A549 (cell line): ENCODE measurements around the gene EVI5L. TPM values are rescaled to one million over a fixed set of nuclear protein-coding genes. Genes with fewer than 3 reads are reported as not detected.

Source experiments
- ATAC-seq, 2 experiments: fragments of 200-7000 bp in 1 of 2; fragments of >200 bp in 1 of 2; cut with Nextera tagmentation in 1 of 2; cut with Tn5 transposase in 1 of 2; 3 replicates each; pipeline versions ENCODE4 v1.8.0 to v1.9.1; 2018 to 2020; ENCODE audit warnings: mild to moderate bottlenecking in 1 of 2, moderate library complexity in 1 of 2
- CTCF ChIA-PET: fragments of 300-600 bp; sonication (Branson Sonifier 250); formaldehyde crosslinking; extraction: SDS; loops from one replicate; lab custom pipeline; 2021; ENCODE audit warnings: antibody characterized with exemption, inconsistent platforms; lab: Yijun Ruan, JAX
- POLR2A ChIA-PET: fragments of 350-600 bp; formaldehyde crosslinking; extraction: SDS; loops from one replicate; lab custom pipeline; 2021; ENCODE audit warnings: antibody characterized with exemption, inconsistent platforms; lab: Yijun Ruan, JAX
- DNase-seq, 2 experiments: peaks; one replicate each; pipeline versions ENCODE4 v3.0.0 to v3.0.0-alpha.2; 2011 to 2016; ENCODE audit warnings: low read depth in 1 of 2, low spot score in 1 of 2
- FAIRE-seq: peaks from 2 replicates; lab custom pipeline; 2011; peaks lifted over from hg19 to GRCh38; lab: Jason Lieb, UNC
- H3K27ac ChIP-seq, 2 experiments: fragments of >200 bp; sonication (Bioruptor Twin); formaldehyde crosslinking; 3 replicates each; pipeline ENCODE4 v1.5.1; 2016 to 2017
- H3K4me1 ChIP-seq: fragments of >200 bp; sonication (Bioruptor Twin); formaldehyde crosslinking; 3 replicates; pipeline ENCODE4 v1.6.1; 2016
- H3K4me2 ChIP-seq: fragments of >200 bp; sonication (Bioruptor Twin); formaldehyde crosslinking; 3 replicates; pipeline ENCODE4 v1.6.1; 2016
- H3K4me3 ChIP-seq: fragments of >200 bp; sonication (Bioruptor Twin); formaldehyde crosslinking; 3 replicates; pipeline ENCODE4 v1.5.1; 2016
- H3K9me3 ChIP-seq: fragments of >200 bp; sonication (Bioruptor Twin); formaldehyde crosslinking; 3 replicates; pipeline ENCODE4 v1.6.1; 2016
- CBX8 ChIP-seq: fragments of 200-600 bp; sonication (generic); IDR thresholded peaks from 2 replicates; pipeline ENCODE4 v1.6.1; 2016
- CEBPB ChIP-seq, 2 experiments: fragments of >200 bp in 1 of 2; sonication (Bioruptor Twin) in 1 of 2; formaldehyde crosslinking in 1 of 2; IDR thresholded peaks; 2 replicates each; pipeline ENCODE4 v1.6.1; 2012 to 2016
- CTCF ChIP-seq: fragments of >200 bp; sonication (Bioruptor Twin); formaldehyde crosslinking; IDR thresholded peaks from 3 replicates; pipeline ENCODE4 v1.5.1; 2016
- EHF ChIP-seq: fragments of 250-450 bp; sonication (Bioruptor Pico); IDR thresholded peaks from 2 replicates; pipeline ENCODE4 v1.5.0; 2020; ENCODE audit warnings: mild to moderate bottlenecking
- EHMT2 ChIP-seq: fragments of 200-600 bp; sonication (generic); IDR thresholded peaks from 2 replicates; pipeline ENCODE4 v1.6.1; 2016; ENCODE audit warnings: antibody characterized with exemption, low read depth, mild to moderate bottlenecking, moderate library complexity
- EP300 ChIP-seq, 2 experiments: fragments of >200 bp; sonication (Bioruptor Twin); formaldehyde crosslinking; IDR thresholded peaks; 2 replicates in 1 of 2; 3 replicates in 1 of 2; pipeline ENCODE4 v1.6.1; 2016 to 2017
- FOSL2 ChIP-seq, 2 experiments: fragments of 450-650 bp in 1 of 2; fragments of >200 bp in 1 of 2; sonication (Bioruptor Twin) in 1 of 2; formaldehyde crosslinking; IDR thresholded peaks; 2 replicates each; pipeline versions ENCODE4 v1.5.0 to v1.6.1; 2016 to 2020; ENCODE audit warnings: mild to moderate bottlenecking in 1 of 2, moderate library complexity in 1 of 2
- GATA3 ChIP-seq: IDR thresholded peaks from 2 replicates; pipeline ENCODE4 v1.6.1; 2012; ENCODE audit warnings: borderline replicate concordance
- HDAC2 ChIP-seq: fragments of 200-600 bp; sonication (generic); IDR thresholded peaks from 2 replicates; pipeline ENCODE4 v1.6.1; 2016
- HOXB13 ChIP-seq: fragments of 250-450 bp; sonication (Bioruptor Pico); IDR thresholded peaks from 2 replicates; pipeline ENCODE4 v1.5.0; 2020; ENCODE audit warnings: low read depth, mild to moderate bottlenecking, moderate library complexity
- MAFK ChIP-seq: fragments of 450-650 bp; IDR thresholded peaks from 2 replicates; pipeline ENCODE4 v1.6.1; 2014; ENCODE audit not compliant: partially characterized antibody
- NFE2L2 ChIP-seq: fragments of 150-350 bp; conservative IDR thresholded peaks from 2 replicates; pipeline ENCODE4 v1.6.1; 2014; ENCODE audit warnings: low read length
- PBX3 ChIP-seq: IDR thresholded peaks from 2 replicates; pipeline ENCODE4 v1.6.1; 2012
- POLR2A ChIP-seq: IDR thresholded peaks from 2 replicates; pipeline ENCODE4 v1.6.1; 2012; ENCODE audit warnings: mild to moderate bottlenecking, low read length
- RAD21 ChIP-seq, 2 experiments: fragments of >200 bp in 1 of 2; sonication (Bioruptor Twin) in 1 of 2; formaldehyde crosslinking in 1 of 2; IDR thresholded peaks in 1 of 2; conservative IDR thresholded peaks in 1 of 2; 2 replicates in 1 of 2; 3 replicates in 1 of 2; pipeline ENCODE4 v1.6.1; 2012 to 2018; ENCODE audit warnings: inconsistent platforms in 1 of 2
- RARB ChIP-seq: fragments of 250-450 bp; sonication (Bioruptor Pico); IDR thresholded peaks from 2 replicates; pipeline ENCODE4 v1.8.0; 2021; ENCODE audit warnings: mild to moderate bottlenecking, moderate library complexity
- TFCP2L1 ChIP-seq: fragments of 250-450 bp; sonication (Bioruptor Pico); IDR thresholded peaks from 2 replicates; pipeline ENCODE4 v1.5.0; 2021; ENCODE audit warnings: mild to moderate bottlenecking
- ZFP36 ChIP-seq: fragments of 450-650 bp; IDR thresholded peaks from 2 replicates; pipeline ENCODE4 v1.6.1; 2014; ENCODE audit warnings: borderline replicate concordance; ENCODE audit not compliant: partially characterized antibody
- ZNF302 ChIP-seq: fragments of 250-450 bp; sonication (Bioruptor Pico); IDR thresholded peaks from 2 replicates; pipeline ENCODE4 v1.9.0; 2021; ENCODE audit warnings: inconsistent platforms, mild to moderate bottlenecking, moderate library complexity
- WGBS: methylation state at CpG from one replicate; pipeline ENCODE4 v1.1.6; 2017; ENCODE audit errors: missing lambda C conversion rate; 5-methylcytosine and 5-hydroxymethylcytosine counted together
- polyA plus RNA-seq, 4 experiments: library from polyadenylated mRNA; depleted of rRNA in 3 of 4; stranded (reverse); fragments of >200 nt; fragmentation: RNase III in 1 of 4; extraction: RNeasy Plus Mini Kit Qiagen cat#74134 plus additional on column Dnase treatment in 1 of 4; gene quantifications; 2 replicates in 3 of 4; 3 replicates in 1 of 4; pipeline ENCODE4 v1.2.3, GENCODE V29; 2011 to 2017
- TF ChIP-seq, protein P1 (sequence below): fragments of 200-600 bp; sonication (generic); IDR thresholded peaks from 2 replicates; pipeline ENCODE4 v1.6.1; 2016; ENCODE audit warnings: antibody characterized with exemption, mild to moderate bottlenecking, moderate library complexity
- TF ChIP-seq, protein P2 (sequence below): fragments of >200 bp; sonication (Bioruptor Twin); formaldehyde crosslinking; IDR thresholded peaks from 3 replicates; pipeline ENCODE4 v1.6.1; 2016

Gene EVI5L
- polyA plus RNA-seq, 2 of the 4 experiments (the other 2 are of a cell fraction), result 1.2 to 1.8 TPM

- H3K4me3 ChIP-seq, result no peak overlapping the region
- no peak overlapping the region for H3K27ac ChIP-seq
- no peaks in the 10 kb centered on the region for H3K9me3 ChIP-seq
- ATAC-seq, result no peak
- TF ChIP-seq MAFK, result no peak
- no peak for TF ChIP-seq ZFP36
- TF ChIP-seq EP300 (IDR thresholded peaks at IDR 0.05), result no peak
- TF ChIP-seq GATA3, result no peak
- TF ChIP-seq CBX8, result no peak
- no peak for TF ChIP-seq CEBPB (IDR thresholded peaks at IDR 0.05)
- TF ChIP-seq ZNF302 (CRISPR knock-in tag), result no peak
- no peak for TF ChIP-seq RAD21 (conservative IDR thresholded peaks at IDR 0.05 in 1 of 2, IDR thresholded peaks at IDR 0.05 in 1 of 2)
- TF ChIP-seq EHMT2, result no peak
- no peak for TF ChIP-seq CTCF
- TF ChIP-seq HDAC2, result no peak
- no peak for TF ChIP-seq HOXB13
- TF ChIP-seq PBX3, result no peak
- no peak for TF ChIP-seq POLR2A
- TF ChIP-seq TFCP2L1 (CRISPR knock-in tag), result no peak
- no peak for TF ChIP-seq EHF
- no peak for TF ChIP-seq NFE2L2
- no peak overlapping the region for H3K4me2 ChIP-seq
- ChIA-PET POLR2A (no interaction called here), CTCF (interaction anchor here (0.7 kb wide), 1 partner anchor 13 kb away, joined by 3 read pairs; no protein-coding TSS in a partner anchor)
- peaks cover 5% of the 10 kb centered on the region; the same call in 1 of the 3 replicates for H3K4me1 ChIP-seq
- no peak for DNase-seq
- no peak for FAIRE-seq
- WGBS, result 87% methylated on average over 8 of the region's 8 CpGs
Observed at GRCh38 chr19:7840629-7841028, 10.6 kb downstream of the EVI5L start.

- Histone ChIP-seq H3K4me1 (peaks cover 5% of the 10 kb centered on the region; the same call in 1 of the 3 replicates), H3K9me3 (no peaks in the 10 kb centered on the region), H3K4me3 (no peak overlapping the region), H3K4me2 (no peak overlapping the region), H3K27ac (no peak overlapping the region)
- POLR2A ChIA-PET, result no interaction called here
- CTCF ChIA-PET, result no interaction called here
- WGBS, result 78% methylated on average over 11 of the region's 11 CpGs
- ATAC-seq (no peak), FAIRE-seq (no peak), DNase-seq (no peak)
- TF ChIP-seq CBX8, result no peak
- TF ChIP-seq RARB (CRISPR knock-in tag), result no peak
- no peak for TF ChIP-seq HDAC2
- TF ChIP-seq, protein P1, sequence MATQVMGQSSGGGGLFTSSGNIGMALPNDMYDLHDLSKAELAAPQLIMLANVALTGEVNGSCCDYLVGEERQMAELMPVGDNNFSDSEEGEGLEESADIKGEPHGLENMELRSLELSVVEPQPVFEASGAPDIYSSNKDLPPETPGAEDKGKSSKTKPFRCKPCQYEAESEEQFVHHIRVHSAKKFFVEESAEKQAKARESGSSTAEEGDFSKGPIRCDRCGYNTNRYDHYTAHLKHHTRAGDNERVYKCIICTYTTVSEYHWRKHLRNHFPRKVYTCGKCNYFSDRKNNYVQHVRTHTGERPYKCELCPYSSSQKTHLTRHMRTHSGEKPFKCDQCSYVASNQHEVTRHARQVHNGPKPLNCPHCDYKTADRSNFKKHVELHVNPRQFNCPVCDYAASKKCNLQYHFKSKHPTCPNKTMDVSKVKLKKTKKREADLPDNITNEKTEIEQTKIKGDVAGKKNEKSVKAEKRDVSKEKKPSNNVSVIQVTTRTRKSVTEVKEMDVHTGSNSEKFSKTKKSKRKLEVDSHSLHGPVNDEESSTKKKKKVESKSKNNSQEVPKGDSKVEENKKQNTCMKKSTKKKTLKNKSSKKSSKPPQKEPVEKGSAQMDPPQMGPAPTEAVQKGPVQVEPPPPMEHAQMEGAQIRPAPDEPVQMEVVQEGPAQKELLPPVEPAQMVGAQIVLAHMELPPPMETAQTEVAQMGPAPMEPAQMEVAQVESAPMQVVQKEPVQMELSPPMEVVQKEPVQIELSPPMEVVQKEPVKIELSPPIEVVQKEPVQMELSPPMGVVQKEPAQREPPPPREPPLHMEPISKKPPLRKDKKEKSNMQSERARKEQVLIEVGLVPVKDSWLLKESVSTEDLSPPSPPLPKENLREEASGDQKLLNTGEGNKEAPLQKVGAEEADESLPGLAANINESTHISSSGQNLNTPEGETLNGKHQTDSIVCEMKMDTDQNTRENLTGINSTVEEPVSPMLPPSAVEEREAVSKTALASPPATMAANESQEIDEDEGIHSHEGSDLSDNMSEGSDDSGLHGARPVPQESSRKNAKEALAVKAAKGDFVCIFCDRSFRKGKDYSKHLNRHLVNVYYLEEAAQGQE, result no peak
- TF ChIP-seq FOSL2 (IDR thresholded peaks at IDR 0.05), result no peak
- TF ChIP-seq FOSL2 (CRISPR knock-in tag; IDR thresholded peaks at IDR 0.05), result no peak
- no peak for TF ChIP-seq CTCF
- TF ChIP-seq, protein P2, sequence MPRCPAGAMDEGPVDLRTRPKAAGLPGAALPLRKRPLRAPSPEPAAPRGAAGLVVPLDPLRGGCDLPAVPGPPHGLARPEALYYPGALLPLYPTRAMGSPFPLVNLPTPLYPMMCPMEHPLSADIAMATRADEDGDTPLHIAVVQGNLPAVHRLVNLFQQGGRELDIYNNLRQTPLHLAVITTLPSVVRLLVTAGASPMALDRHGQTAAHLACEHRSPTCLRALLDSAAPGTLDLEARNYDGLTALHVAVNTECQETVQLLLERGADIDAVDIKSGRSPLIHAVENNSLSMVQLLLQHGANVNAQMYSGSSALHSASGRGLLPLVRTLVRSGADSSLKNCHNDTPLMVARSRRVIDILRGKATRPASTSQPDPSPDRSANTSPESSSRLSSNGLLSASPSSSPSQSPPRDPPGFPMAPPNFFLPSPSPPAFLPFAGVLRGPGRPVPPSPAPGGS, result no peak
Observed at GRCh38 chr19:7841751-7842660, 12.0 kb downstream of the EVI5L start.
